Measurements from ENCODE around the gene DHRSX.
"Not testable (repeated sequence)": the region's sequence is repeated elsewhere in the genome, so short reads cannot be mapped to it uniquely, and the experiment has no call there.

The DHRSX gene

GRCh38 chrX:2261831-2262667 is 238.7 kb downstream of the DHRSX start:
- Histone ChIP-seq H3K27me3 (ENCODE audit: insufficient read depth, insufficient read length) (no peaks in the 10 kb centered on the region), H3K9me3 (ENCODE audit: insufficient read depth, low read length) (no peaks in the 10 kb centered on the region), H3K4me3 (ENCODE audit: insufficient read length, low read depth) (no peak overlapping the region), H3K9ac (ENCODE audit: insufficient read length, low read depth) (no peak overlapping the region), H3K36me3 (ENCODE audit: insufficient read depth, insufficient read length, low read length) (no peaks in the 10 kb centered on the region), H3K4me1 (ENCODE audit: insufficient read depth, insufficient read length) (peaks cover 14% of the 10 kb centered on the region)
- TF ChIP-seq YY1 (IDR thresholded peaks at IDR 0.05; ENCODE audit: insufficient read depth, insufficient read length), result no peak
- TF ChIP-seq SUZ12 (IDR thresholded peaks at IDR 0.05; ENCODE audit: extremely low read depth, insufficient read depth, insufficient read length), result no peak
- no peak for TF ChIP-seq ZNF274 (IDR thresholded peaks at IDR 0.05; ENCODE audit: low read depth, low read length)
- no peak for DNase-seq (ENCODE audit: low read depth, low spot score)

GRCh38 chrX:2252331-2253065 is 248.3 kb downstream of the DHRSX start:
- Histone ChIP-seq H3K27me3 (ENCODE audit: insufficient read depth, insufficient read length) (no peaks in the 10 kb centered on the region), H3K9me3 (ENCODE audit: insufficient read depth, low read length) (peaks cover 20% of the 10 kb centered on the region; the same call in 1 of the 2 replicates), H3K9ac (ENCODE audit: insufficient read length, low read depth) (no peak overlapping the region), H3K4me1 (ENCODE audit: insufficient read depth, insufficient read length) (no peaks in the 10 kb centered on the region), H3K36me3 (ENCODE audit: insufficient read depth, insufficient read length, low read length) (no peaks in the 10 kb centered on the region), H3K4me3 (ENCODE audit: insufficient read length, low read depth) (no peak overlapping the region)
- TF ChIP-seq SUZ12 (IDR thresholded peaks at IDR 0.05; ENCODE audit: extremely low read depth, insufficient read depth, insufficient read length) (no peak), ZNF274 (IDR thresholded peaks at IDR 0.05; ENCODE audit: low read depth, low read length) (no peak), YY1 (IDR thresholded peaks at IDR 0.05; ENCODE audit: insufficient read depth, insufficient read length) (no peak)
- no peak for DNase-seq (ENCODE audit: low read depth, low spot score)

GRCh38 chrX:2251211-2251610 is 249.6 kb downstream of the DHRSX start:
- Histone ChIP-seq H3K4me3 (ENCODE audit: insufficient read length, low read depth) (no peak overlapping the region), H3K9ac (ENCODE audit: insufficient read length, low read depth) (no peak overlapping the region), H3K36me3 (ENCODE audit: insufficient read depth, insufficient read length, low read length) (no peaks in the 10 kb centered on the region), H3K4me1 (ENCODE audit: insufficient read depth, insufficient read length) (no peaks in the 10 kb centered on the region), H3K9me3 (ENCODE audit: insufficient read depth, low read length) (peaks cover 20% of the 10 kb centered on the region; the same call in 1 of the 2 replicates), H3K27me3 (ENCODE audit: insufficient read depth, insufficient read length) (no peaks in the 10 kb centered on the region)
- TF ChIP-seq SUZ12 (IDR thresholded peaks at IDR 0.05; ENCODE audit: extremely low read depth, insufficient read depth, insufficient read length) (no peak), YY1 (IDR thresholded peaks at IDR 0.05; ENCODE audit: insufficient read depth, insufficient read length) (no peak), ZNF274 (IDR thresholded peaks at IDR 0.05; ENCODE audit: low read depth, low read length) (no peak)
- DNase-seq (ENCODE audit: low read depth, low spot score), result no peak

- H3K4me1 ChIP-seq (ENCODE audit: insufficient read depth, insufficient read length), result no peaks in the 10 kb centered on the region
- H3K27me3 ChIP-seq (ENCODE audit: insufficient read depth, insufficient read length), result no peaks in the 10 kb centered on the region
- H3K9ac ChIP-seq (ENCODE audit: insufficient read length, low read depth), result no peak overlapping the region
- no peak overlapping the region for H3K4me3 ChIP-seq (ENCODE audit: insufficient read length, low read depth)
- DNase-seq (ENCODE audit: low read depth, low spot score), result no peak
- H3K9me3 ChIP-seq (ENCODE audit: insufficient read depth, low read length), result no peaks in the 10 kb centered on the region
- no peaks in the 10 kb centered on the region for H3K36me3 ChIP-seq (ENCODE audit: insufficient read depth, insufficient read length, low read length)
- TF ChIP-seq SUZ12 (IDR thresholded peaks at IDR 0.05; ENCODE audit: extremely low read depth, insufficient read depth, insufficient read length) (no peak), YY1 (IDR thresholded peaks at IDR 0.05; ENCODE audit: insufficient read depth, insufficient read length) (no peak), ZNF274 (IDR thresholded peaks at IDR 0.05; ENCODE audit: low read depth, low read length) (no peak)
Observed at GRCh38 chrX:2243913-2244460, 256.8 kb downstream of the DHRSX start.

GRCh38 chrX:2242980-2243379 is 257.8 kb downstream of the DHRSX start:
- TF ChIP-seq SUZ12 (IDR thresholded peaks at IDR 0.05; ENCODE audit: extremely low read depth, insufficient read depth, insufficient read length) (no peak), ZNF274 (IDR thresholded peaks at IDR 0.05; ENCODE audit: low read depth, low read length) (no peak), YY1 (IDR thresholded peaks at IDR 0.05; ENCODE audit: insufficient read depth, insufficient read length) (no peak)
- no peak overlapping the region for H3K9ac ChIP-seq (ENCODE audit: insufficient read length, low read depth)
- H3K27me3 ChIP-seq (ENCODE audit: insufficient read depth, insufficient read length), result no peaks in the 10 kb centered on the region
- no peaks in the 10 kb centered on the region for H3K4me1 ChIP-seq (ENCODE audit: insufficient read depth, insufficient read length)
- no peak overlapping the region for H3K4me3 ChIP-seq (ENCODE audit: insufficient read length, low read depth)
- no peak for DNase-seq (ENCODE audit: low read depth, low spot score)
- H3K9me3 ChIP-seq (ENCODE audit: insufficient read depth, low read length), result no peaks in the 10 kb centered on the region
- H3K36me3 ChIP-seq (ENCODE audit: insufficient read depth, insufficient read length, low read length), result no peaks in the 10 kb centered on the region

- no peaks in the 10 kb centered on the region for H3K9me3 ChIP-seq (ENCODE audit: insufficient read depth, low read length)
- H3K9ac ChIP-seq (ENCODE audit: insufficient read length, low read depth), result no peak overlapping the region
- H3K4me1 ChIP-seq (ENCODE audit: insufficient read depth, insufficient read length), result no peaks in the 10 kb centered on the region
- H3K36me3 ChIP-seq (ENCODE audit: insufficient read depth, insufficient read length, low read length), result no peaks in the 10 kb centered on the region
- H3K27me3 ChIP-seq (ENCODE audit: insufficient read depth, insufficient read length), result no peaks in the 10 kb centered on the region
- no peak for TF ChIP-seq YY1 (IDR thresholded peaks at IDR 0.05; ENCODE audit: insufficient read depth, insufficient read length)
- no peak for TF ChIP-seq SUZ12 (IDR thresholded peaks at IDR 0.05; ENCODE audit: extremely low read depth, insufficient read depth, insufficient read length)
- no peak for TF ChIP-seq ZNF274 (IDR thresholded peaks at IDR 0.05; ENCODE audit: low read depth, low read length)
- no peak overlapping the region for H3K4me3 ChIP-seq (ENCODE audit: insufficient read length, low read depth)
- no peak for DNase-seq (ENCODE audit: low read depth, low spot score)
Observed at GRCh38 chrX:2242326-2242725, 258.4 kb downstream of the DHRSX start.

GRCh38 chrX:2241496-2241895 is 259.3 kb downstream of the DHRSX start:
- not testable (repeated sequence) for H3K9ac ChIP-seq (ENCODE audit: insufficient read length, low read depth); H3K4me1 ChIP-seq (ENCODE audit: insufficient read depth, insufficient read length); DNase-seq (ENCODE audit: low read depth, low spot score); H3K4me3 ChIP-seq (ENCODE audit: insufficient read length, low read depth); H3K9me3 ChIP-seq (ENCODE audit: insufficient read depth, low read length); H3K27me3 ChIP-seq (ENCODE audit: insufficient read depth, insufficient read length); H3K36me3 ChIP-seq (ENCODE audit: insufficient read depth, insufficient read length, low read length)

- H3K4me3 ChIP-seq (ENCODE audit: insufficient read length, low read depth); H3K9me3 ChIP-seq (ENCODE audit: insufficient read depth, low read length); H3K4me1 ChIP-seq (ENCODE audit: insufficient read depth, insufficient read length); DNase-seq (ENCODE audit: low read depth, low spot score); H3K27me3 ChIP-seq (ENCODE audit: insufficient read depth, insufficient read length); H3K9ac ChIP-seq (ENCODE audit: insufficient read length, low read depth); H3K36me3 ChIP-seq (ENCODE audit: insufficient read depth, insufficient read length, low read length): not testable (repeated sequence)
Observed at GRCh38 chrX:2240761-2241160, 260.0 kb downstream of the DHRSX start.
